PC-3 (cell line): ENCODE results near the gene CSN1S1.

Experiments
- EZH2phosphoT487 ChIP-seq: fragments of 300-600 bp; sonication (generic); IDR thresholded peaks from 2 replicates; pipeline ENCODE4 v1.6.1; 2018; ENCODE audit warnings: mild to moderate bottlenecking, antibody characterized with exemption, low read length, borderline replicate concordance
- TF ChIP-seq, protein P1 (sequence below): fragments of 300-600 bp; sonication (generic); conservative IDR thresholded peaks from 2 replicates; pipeline ENCODE4 v1.5.1; 2017; ENCODE audit warnings: antibody characterized with exemption, low read depth, mild to moderate bottlenecking, low read length

DNA sequence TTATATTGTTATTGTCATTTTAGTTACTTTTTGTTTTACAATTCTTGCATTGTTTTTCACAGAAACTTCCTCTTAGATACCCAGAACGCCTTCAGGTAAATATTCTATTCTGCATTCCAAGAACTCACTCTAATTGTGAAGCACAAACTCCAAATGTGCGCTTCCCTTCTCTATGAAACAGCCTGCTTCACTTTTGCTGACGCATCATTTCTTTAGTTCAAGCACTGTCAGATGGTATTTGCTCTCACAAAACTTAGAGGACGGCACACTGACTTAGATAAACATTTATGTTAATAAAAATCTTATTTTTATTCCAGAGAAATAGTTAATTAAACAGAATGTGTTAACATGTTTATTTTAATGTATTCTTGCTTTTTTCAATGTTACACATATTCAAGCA lies 3.3 kb downstream of the CSN1S1 start:
- TF ChIP-seq, protein P1, sequence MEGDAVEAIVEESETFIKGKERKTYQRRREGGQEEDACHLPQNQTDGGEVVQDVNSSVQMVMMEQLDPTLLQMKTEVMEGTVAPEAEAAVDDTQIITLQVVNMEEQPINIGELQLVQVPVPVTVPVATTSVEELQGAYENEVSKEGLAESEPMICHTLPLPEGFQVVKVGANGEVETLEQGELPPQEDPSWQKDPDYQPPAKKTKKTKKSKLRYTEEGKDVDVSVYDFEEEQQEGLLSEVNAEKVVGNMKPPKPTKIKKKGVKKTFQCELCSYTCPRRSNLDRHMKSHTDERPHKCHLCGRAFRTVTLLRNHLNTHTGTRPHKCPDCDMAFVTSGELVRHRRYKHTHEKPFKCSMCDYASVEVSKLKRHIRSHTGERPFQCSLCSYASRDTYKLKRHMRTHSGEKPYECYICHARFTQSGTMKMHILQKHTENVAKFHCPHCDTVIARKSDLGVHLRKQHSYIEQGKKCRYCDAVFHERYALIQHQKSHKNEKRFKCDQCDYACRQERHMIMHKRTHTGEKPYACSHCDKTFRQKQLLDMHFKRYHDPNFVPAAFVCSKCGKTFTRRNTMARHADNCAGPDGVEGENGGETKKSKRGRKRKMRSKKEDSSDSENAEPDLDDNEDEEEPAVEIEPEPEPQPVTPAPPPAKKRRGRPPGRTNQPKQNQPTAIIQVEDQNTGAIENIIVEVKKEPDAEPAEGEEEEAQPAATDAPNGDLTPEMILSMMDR, result no peak
- TF ChIP-seq EZH2phosphoT487, result no peak
